Glomerular visceral epithelial cell (primary cell): Measurements from ENCODE around the gene NR1H4.
A peak's percentile ranks its signal among the peaks of the same experiment; 100 is the strongest.
"Not testable (repeated sequence)": the region's sequence is repeated elsewhere in the genome, so short reads cannot be mapped to it uniquely, and the experiment has no call there.

ENCODE experiments used
- DNase-seq: peaks from one replicate; pipeline ENCODE4 v3.0.0-alpha.2; 2016; ENCODE audit errors: extremely low spot score

Gene NR1H4

DNA sequence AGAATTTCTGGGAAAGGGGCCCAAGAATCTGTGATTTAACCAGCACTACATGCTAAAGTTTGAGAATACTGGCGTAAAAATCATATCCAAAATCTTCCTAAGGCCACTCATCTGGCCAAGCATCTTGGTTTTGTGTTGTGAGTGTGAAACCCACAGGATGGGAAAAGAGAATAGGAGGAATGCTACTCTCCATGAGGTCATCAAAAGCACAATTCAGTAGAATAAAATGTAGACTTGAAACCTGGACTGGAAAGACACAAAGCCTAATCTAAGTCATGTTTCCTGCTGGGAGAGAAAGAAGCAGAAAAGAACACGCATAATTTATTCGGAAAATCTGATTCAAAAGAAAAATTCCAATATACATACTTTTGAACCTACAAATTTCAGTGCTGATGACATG is 42.3 kb downstream of the NR1H4 start:
- DNase-seq = no peak

DNA sequence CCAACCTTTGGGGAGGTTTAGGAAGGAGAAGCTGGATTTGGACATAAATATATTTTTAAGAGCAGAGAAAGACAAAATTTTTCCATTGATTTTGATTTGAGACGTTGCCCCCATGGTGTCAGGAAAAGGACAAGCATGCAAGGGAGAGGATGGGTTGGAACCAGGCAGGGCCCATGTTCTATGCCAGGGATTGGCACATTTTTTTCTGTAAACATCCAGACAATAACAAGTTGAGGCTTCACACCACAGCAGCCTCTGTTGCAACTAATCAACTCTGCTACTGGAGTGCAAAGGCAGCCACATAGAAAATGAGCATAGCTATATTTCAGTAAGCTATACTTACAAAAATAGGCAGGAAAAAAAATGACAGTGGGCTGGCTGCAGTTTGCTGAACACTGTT is 44.7 kb downstream of the NR1H4 start:
- no peak for DNase-seq

DNA sequence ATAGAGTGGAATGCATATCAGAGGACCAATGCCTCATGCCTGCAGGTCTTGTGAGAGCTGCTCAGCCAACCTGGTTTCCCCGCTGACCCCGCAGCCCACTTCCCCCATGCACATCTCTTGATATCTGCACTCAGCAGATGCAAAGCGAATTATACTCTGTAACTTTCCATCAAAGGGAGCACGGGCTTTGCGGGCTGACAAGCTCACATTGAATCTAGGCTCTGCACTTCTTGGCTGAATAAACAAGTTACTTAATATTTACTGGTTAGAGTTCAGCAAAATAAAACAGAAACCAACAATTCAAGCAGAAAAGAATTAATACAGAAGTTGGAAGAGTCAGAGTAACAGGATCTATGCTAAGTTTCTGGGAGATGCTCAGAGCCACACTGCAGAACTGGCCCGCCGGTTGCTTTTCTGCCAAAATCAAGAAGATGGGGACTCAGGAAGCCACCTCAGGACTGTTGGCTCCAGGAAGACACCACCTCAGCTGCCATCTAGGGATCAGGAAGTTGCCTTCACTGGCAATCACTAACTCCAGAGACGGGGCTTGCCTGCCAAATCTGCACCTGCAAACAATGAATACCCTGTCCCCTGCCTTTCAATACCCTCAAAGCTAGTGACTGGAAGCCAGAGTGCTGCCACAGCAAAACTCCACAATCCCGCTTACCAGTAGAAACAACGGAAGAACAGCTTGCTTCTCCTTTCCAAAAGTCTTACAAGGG is 46.5 kb downstream of the NR1H4 start:
- no peak for DNase-seq

DNA sequence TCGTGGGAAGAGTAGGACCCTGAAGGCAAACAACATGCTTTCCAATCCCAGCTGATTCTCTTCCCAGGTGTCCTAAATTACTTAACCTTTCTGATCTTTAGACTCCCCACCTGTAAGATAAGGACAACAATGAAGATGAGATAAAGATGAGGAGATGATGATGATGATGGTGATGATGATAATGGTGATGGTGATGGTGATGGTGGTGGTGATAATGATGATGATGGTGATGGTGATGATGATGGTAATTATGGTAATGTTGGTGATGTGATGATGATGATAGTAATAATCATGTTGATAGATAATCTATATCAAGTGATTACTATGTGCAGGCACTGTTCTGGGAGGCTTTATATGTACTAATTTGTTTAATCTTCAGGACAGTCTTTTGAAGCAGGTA is 48.3 kb downstream of the NR1H4 start:
- no peak for DNase-seq

DNA sequence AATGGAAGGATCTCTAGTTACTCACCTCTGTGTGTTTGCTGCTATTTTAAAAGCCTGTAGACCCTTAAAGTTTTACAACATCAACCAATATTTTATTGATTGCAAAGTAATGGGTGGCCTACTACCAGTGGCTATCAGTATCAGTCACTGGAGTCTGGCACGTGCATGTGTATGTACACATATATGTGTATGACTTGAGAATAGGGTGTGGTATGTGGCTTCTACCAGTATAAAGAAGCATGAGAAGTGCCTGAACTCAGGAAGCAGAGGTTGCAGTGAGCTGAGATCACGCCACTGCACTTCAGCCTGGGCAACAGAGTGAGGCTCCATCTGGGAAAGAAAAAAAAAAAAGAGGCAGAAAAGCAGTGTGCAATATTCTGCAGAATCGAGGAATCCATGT is 54.4 kb downstream of the NR1H4 start:
- no peak for DNase-seq

DNA sequence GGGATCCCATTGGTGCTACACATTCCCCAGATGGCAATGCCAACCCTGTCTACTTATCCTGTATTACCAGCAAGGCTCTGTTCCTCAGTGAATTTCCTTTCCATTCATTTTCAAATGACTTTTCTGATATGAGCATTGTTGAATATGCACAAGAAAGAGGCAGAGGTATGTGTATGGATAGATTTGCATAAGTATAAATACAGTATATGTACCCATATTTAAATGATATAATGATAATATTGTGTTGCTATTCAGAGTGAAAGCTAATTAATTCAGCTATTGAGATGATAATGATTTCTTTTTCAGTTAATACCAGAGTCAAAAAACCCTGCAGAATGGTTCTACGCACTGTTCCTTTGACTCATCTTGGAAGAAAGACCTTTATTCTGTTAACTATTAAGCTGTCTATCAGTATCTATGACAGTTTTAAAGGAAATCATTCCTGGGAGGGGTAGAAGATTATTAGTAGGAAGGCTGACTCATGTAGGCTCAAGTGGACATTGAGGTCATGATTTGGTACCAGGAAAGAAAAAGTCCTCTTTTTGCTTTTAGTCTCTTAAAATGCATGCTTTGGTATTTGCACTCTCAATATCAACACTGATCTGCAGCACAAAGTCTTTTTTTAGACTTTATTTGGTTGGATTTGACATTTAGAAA is 54.9 kb downstream of the NR1H4 start:
- DNase-seq = peak; percentile 45

DNA sequence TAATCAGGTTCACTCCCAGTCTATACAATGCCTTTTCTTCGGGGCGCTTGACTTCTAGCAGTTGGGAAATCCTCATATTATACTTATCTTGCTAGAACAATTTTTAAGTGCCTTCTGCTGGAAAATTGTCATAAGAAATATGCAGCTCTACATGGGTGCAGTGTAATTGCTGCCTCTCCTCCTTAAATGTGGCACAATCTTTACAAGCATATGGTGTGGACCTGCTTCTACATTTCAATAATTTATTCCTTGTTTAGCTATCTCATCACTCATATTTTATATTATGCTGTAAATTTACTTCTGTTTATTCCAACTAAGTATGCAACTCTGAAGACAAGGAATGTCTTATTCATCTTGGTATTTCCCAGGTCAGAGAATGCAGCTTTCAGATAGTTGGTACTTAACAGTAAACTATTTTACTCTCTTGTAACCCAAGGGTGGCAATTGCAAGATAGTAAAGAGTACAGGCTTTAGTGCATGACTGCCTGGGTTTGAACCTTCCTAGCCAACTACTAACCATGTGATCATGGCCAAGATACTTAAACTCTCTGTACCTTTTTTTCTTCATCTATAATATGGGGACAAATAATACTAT is 56.2 kb downstream of the NR1H4 start:
- DNase-seq = no peak

DNA sequence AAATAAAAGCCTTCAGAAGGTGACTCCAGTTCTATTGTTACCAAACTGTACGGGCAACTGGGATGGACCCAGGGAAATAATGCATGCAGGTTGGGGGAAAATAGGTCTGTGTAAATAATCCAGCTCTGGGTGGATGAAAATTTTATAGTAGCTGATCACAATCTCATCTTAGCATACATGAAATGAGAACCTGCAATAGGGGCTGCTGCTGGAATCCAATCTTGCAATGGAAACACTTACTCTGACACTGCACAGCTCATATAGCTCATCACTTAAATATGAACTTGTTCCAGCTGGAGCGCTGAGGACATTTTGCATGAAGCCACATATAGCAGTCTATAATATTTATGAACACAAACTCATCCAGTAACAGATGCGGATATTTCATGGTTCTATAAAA is 59.7 kb downstream of the NR1H4 start:
- no peak for DNase-seq

DNA sequence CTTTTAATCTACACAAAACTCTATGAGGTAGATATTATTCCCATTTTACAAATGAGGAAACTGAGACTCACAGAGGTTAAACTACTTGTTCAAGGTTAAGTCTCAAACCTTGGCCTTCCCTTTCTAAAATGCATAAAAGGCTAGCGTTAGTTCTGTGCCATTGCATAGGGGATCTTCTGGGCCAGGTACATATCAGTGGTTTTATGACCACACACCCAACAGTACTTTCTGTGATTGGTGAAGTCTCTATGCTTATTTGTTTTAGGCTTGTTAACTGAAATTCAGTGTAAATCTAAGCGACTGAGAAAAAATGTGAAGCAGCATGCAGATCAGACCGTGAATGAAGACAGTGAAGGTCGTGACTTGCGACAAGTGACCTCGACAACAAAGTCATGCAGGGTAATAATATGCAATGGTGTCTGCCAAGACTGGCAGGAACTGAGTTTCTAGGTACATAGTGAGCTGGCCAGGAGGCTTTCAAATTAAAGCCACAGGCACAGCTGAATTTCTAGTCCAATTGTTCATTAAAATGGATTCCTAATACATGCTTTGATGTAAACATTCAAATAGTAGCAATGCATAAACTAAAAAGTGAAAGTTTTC is 61.1 kb downstream of the NR1H4 start:
- DNase-seq = no peak

DNA sequence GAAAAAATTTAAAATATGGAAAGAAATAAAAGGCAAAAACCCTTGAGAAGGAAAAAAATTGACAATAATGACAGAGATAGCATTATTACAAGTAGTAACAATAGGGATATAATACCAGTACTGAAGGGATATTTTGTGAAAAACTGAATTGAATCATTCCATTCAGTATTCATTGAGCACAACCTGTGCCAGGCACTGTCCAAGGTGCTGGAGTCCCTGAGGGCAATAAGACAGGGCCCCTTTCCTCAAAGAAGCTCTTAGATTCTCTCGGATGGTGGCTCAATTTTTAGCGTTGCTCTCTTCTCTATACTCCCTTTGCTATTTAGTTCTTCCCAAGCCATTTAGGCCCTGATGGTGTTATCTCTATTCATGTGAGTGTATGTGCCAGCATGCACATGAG is 65.5 kb downstream of the NR1H4 start:
- DNase-seq = peak; percentile 36

DNA sequence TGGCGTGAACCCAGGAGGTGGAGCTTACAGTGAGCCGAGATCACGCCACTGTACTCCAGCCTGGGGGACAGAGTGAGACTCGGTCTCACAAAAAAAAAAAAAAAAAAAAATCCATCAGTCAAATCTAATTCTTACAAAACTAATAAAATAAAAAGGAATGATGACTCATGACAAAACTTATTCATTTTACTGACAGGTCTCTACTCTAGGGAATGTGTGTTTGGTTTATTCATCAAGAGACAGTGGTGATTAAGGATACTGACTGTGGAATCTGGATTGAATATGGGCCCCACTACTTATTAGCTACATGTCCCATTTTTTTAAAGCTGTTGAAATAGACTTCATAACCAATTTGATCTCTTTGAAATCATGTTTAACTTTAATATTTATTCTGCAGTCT is 70.5 kb downstream of the NR1H4 start:
- no peak for DNase-seq

DNA sequence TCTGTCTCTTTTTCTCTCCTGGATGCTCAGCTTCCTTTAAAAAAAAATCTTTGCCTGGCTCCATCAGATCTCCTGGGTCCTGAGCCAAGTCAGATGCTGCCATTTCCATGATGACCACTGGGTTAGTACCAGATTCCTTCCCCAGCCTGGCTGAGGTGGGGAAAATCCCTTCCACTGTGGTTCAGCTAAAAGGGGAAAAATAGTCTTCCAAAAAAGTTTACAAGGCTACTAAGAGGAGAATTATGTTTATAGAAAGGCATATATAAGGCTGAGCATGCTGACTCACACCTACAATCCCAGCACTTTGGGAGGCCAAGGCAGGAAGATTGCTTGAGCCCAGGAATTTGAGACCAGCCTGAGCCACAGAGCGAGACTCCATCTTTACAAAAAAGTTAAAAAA is 71.4 kb downstream of the NR1H4 start:
- no peak for DNase-seq

DNA sequence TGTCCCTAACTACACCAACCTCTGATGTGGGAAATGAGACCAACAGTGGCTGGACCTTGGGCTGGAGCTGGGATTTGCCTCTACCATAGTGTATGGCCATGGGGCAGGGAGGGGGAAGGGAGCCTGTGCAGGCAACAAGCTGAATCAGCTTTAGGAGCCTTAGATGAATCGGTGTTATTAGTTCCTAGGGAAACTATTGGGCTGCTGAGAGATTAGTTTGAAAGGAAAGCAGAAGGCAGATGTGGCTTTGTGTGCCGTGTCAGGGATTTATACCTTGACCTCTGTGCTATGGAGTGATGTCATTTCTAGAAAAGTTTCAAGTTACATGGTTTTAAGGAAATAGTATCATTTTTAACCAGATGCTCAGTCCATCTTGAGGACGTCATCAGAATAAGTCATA is 80.3 kb downstream of the NR1H4 start:
- DNase-seq = no peak

DNA sequence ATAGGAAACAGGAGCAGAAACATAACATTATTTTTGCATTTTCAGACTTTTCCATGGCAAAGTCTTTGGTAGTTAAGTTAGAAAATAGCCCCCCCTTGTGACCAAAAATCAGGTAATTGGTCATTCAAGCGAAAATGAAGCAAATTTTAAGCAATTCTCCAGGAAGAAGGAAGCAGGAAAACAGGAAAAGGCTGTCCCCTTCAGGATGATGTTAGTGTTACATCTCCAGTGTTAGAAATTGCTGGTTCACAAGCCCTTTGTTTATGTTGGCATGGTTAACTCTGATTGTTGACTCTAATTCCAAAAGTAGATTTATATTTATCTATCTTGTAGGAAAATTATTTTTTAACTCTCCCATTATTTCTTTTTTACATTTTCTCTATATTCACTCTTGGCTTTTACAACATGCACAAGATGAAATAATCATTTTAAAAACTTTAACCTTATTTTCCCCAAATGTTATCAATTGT is 81.0 kb downstream of the NR1H4 start:
- peak; percentile 78 for DNase-seq

DNA sequence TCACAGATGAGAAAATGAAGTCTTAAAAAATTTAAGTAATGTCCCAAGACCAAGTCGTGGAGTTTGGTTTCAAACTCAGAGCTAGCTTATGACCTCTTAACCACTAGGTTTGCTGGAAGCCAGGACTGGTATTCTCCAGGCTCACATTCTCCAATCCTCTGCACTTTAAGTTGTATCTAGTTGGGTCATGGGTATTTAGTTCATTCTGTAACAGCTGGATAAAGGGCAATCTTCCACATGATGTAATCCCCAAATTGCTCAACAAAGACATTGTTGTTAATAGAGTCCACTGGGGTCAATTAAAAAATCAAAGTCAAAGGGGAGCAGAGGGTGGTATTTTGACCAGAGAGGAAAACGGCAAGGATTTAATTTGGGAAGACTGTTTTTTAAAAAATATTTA is 82.1 kb downstream of the NR1H4 start:
- DNase-seq = no peak

DNA sequence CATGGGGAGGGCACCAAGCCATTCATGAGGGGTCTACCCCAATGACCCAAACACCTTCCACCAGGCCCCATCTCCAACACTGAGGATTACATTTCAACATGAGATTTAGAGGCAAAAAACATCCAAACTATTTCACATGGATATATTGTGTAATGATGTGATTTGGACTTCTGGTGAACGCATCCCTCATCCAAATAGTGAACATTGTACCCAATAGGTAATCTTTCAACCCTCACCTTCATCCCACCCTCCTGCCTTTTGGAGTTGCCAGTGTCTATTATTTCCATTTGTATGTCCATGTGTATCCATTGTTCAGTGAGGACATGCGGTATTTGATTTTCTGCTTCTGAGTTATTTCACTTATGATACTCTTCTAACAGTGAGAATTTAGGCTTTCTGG is 83.7 kb downstream of the NR1H4 start:
- no peak for DNase-seq

DNA sequence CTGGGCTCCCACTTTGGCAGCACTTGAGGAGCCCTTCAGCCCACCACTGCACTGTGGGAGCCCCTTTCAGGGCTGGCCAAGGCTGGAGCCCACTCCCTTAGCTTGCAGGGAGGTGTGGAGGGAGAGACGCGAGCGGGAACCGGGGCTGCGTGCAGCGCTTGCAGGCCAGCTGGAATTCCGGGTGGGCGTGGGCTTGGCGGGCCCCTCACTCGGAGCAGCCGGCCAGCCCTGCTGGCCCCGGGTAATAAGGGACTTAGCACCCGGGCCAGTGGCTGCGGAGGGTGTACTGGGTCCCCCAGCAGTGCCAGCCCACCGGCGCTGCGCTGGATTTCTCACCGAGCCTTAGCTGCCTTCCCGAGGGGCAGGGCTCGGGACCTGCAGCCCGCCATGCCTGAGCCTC is 85.6 kb downstream of the NR1H4 start:
- not testable (repeated sequence) for DNase-seq

DNA sequence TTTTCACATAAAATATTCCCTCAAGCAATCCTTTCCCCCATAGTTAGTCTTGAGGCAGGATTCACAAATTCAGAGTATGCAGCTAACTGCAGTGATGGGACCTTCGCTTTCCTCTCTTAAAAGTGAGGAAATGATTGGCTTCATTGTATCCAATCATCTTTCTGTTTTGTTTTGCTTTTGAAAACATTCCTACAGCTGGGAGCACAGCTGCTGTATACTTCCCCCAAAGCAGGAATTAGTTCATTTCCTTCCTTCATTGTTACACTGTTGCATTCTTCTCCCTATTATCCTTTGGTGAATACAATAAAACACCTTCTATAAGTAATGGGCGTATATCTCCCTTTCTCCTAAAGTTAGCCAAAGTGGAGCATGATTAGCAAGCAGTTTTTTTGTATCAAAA is 90.4 kb downstream of the NR1H4 start:
- no peak for DNase-seq

DNA sequence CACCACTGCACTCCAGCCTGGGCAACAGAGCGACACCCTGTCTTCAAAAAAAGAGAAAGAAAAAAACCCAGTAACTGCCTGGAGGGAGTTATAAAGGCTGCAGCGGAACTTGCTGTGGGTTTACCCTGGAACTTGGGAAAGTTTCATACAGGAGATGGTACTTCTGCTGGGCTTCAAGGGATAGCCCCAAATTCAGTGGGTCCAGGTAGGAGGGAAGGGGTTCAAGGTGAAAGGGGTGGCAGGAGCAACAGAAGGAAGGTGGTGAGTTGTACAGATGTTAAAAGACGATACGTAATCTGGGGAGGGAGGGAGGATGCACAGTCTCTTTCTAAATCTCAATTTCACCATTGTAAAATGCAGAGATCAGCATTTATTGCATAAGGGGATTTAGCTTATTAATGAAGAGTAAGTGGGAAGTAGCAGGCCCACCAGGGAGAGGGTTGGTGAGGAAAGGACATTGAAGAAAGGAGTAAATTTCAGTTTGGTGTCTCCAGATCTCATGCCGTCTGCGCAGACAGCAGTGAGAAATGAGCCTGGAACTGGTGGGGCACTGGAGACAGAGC is 91.3 kb downstream of the NR1H4 start:
- no peak for DNase-seq

DNA sequence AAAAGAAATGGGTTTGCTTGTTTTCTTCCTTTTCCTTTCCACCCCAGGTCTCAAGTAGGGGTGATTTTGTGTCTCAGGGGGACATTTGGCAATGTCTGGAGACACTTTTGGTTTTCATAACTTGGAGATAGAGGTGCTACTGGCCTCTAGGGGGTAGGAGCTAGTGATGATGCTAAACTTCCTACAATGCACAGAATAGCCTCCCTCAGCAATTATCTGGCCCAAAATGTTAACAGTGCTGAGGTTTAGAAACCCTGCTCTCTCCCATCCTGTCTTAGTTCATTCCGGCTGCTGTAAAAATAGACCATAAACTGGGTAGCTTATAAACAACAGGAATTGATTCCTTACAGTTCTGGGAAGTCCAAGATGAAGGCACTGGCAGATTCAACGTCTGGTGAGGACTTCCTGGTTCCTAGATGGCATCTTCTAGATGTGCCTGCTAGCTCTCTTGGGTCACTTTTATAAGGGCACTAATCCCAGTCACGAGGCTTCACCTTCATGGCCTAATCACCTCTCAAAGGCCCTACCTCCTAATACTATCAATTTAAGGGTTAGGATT is 92.4 kb downstream of the NR1H4 start:
- no peak for DNase-seq

DNA sequence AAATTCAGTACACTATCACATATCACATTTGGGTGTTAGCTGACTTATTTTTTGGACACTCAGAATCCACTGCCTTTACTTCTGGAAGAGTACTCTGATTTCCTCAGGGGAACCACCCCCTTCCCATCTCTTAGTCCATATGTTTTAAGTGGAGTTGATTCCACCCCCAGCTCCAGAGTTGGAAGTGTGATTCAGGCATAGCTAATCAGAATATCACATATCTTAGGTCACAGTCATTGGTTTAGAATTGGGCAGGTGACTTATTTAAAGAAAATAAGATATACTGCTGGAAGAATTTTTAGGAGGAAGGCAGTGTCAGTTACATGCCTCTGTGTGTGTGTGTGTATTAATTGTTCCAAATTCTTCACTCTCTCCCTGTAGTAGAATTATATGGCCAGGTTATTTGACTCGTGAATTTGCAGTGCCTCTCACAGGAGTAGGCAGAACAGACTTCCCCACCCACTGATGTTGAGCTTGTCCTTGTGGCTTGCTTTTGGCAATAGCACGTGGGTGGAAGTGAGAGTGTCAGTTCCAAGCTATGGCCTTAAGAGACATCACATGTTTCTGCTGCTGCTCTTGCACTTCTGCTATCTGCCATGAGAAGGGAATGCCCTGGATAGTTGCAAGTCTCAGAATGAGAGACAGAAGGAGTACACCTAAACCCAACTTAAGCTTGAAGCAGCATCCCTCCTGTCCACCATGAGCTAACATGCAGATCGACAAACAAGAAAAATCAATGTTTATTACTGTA is 93.4 kb downstream of the NR1H4 start:
- DNase-seq = no peak

DNA sequence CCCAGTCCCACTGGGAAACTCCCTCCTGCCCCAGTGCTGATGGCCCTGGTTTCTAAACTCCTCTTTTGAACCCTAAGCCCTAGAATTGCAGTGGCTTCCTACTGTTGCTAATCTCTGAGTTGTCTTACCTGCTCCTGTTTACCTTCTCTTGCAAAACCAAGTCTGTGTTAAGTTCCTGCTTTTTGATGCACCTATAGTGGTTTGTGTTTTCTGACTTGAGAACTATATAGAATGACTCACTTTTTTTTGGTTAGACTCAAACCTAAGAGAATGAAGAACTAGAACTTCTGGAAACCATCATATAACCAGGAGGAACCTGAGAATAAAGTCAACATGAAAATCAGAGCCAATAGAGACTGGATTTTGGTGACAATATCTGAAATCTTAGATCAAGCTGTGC is 94.3 kb downstream of the NR1H4 start:
- no peak for DNase-seq
